Activated naive CD4-positive, alpha-beta T cell treated with Interleukin-2 at 50 U/mL for 16 hours (primary cell): Measurements from ENCODE around the gene C2orf42.
"Not testable (repeated sequence)": the region's sequence is repeated elsewhere in the genome, so short reads cannot be mapped to it uniquely, and the experiment has no call there.

Experiments
- DNase-seq: peaks from one replicate; pipeline ENCODE4 v3.0.0-alpha.2; 2020

C2orf42 gene

GRCh38 chr2:70102323-70102905, 88.4 kb downstream of the C2orf42 start:
- not testable (repeated sequence) for DNase-seq

GRCh38 chr2:70101686-70102085, 89.1 kb downstream of the C2orf42 start:
- DNase-seq = not testable (repeated sequence)

- DNase-seq = no peak
Observed at GRCh38 chr2:70101174-70101573, 89.6 kb downstream of the C2orf42 start.
